ENCODE data around the gene TMC1.

TMC1 gene

DNA sequence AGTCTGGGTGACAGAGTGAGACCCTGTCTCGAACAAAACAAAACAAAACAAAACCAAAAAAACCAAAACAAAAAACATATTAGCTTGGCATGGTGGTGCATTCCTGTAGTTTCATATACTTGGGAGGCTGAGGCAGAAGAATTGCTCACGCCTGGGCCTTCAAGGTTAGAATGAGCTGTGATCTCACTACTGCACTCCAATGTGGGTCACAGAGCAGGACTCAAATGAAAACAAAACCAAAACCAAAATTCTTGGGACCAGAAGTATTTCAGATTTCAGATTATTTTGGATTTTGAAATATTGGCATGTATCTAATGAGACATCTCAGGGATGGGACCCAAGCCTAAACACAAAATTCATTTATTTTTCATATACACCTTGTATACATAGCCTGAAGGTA lies 80.2 kb downstream of the TMC1 start:
- Histone ChIP-seq H3K27me3 (ENCODE audit: low read depth, low read length) (no peaks in the 10 kb centered on the region), H3K4me2 (ENCODE audit: low read length) (no peak overlapping the region), H3K4me3 (ENCODE audit: low read length) (no peak overlapping the region), H2AFZ (ENCODE audit: low read depth, low read length) (no peak overlapping the region), H3K79me2 (ENCODE audit: low read length) (no peaks in the 10 kb centered on the region), H3K4me1 (ENCODE audit: low read length) (peaks cover 5% of the 10 kb centered on the region; the same call in 1 of the 2 replicates), H3K9me3 (ENCODE audit: insufficient read depth, low read length) (no peaks in the 10 kb centered on the region), H3K9ac (ENCODE audit: low read length) (no peak overlapping the region), H3K27ac (ENCODE audit: low read length) (no peak overlapping the region), H3K36me3 (replicated peaks; ENCODE audit: low read depth, low read length) (no peaks in the 10 kb centered on the region), H4K20me1 (ENCODE audit: insufficient read depth, low read length) (no peaks in the 10 kb centered on the region)
- TF ChIP-seq EZH2phosphoT487 (IDR thresholded peaks at IDR 0.05; ENCODE audit: low read depth) = no peak
- no peak for TF ChIP-seq CTCF (IDR thresholded peaks at IDR 0.05; ENCODE audit: low read depth, low read length)

DNA sequence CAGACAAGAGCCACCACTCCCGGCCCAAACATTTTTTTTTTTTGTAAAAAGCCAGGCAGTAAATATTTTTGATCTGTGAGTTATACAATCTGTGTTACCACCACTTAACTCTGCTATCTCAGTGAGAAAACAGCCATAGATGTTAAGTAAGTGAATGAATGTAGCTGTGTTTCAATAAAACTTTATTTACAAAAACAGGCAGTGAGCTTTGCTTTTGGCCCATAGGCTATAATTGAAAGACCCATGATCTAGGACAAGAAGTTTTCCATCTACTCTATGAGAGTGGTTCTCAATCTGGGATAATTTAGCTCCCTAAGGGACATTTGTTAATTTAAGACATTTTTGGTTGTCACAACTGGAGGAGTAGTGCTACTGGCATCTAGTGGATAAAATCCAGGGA lies 91.0 kb downstream of the TMC1 start:
- Histone ChIP-seq H3K27me3 (ENCODE audit: low read depth, low read length) (no peaks in the 10 kb centered on the region), H3K9me3 (ENCODE audit: insufficient read depth, low read length) (no peaks in the 10 kb centered on the region), H4K20me1 (ENCODE audit: insufficient read depth, low read length) (no peaks in the 10 kb centered on the region), H3K4me3 (ENCODE audit: low read length) (no peak overlapping the region), H3K79me2 (ENCODE audit: low read length) (no peaks in the 10 kb centered on the region), H2AFZ (ENCODE audit: low read depth, low read length) (no peak overlapping the region), H3K4me2 (ENCODE audit: low read length) (no peak overlapping the region), H3K9ac (ENCODE audit: low read length) (no peak overlapping the region), H3K36me3 (replicated peaks; ENCODE audit: low read depth, low read length) (no peaks in the 10 kb centered on the region), H3K27ac (ENCODE audit: low read length) (no peak overlapping the region), H3K4me1 (ENCODE audit: low read length) (no peaks in the 10 kb centered on the region)
- peak; percentile 6; the same call in 1 of the 2 replicates for TF ChIP-seq CTCF (IDR thresholded peaks at IDR 0.05; ENCODE audit: low read depth, low read length)
- no peak for TF ChIP-seq EZH2phosphoT487 (IDR thresholded peaks at IDR 0.05; ENCODE audit: low read depth)

DNA sequence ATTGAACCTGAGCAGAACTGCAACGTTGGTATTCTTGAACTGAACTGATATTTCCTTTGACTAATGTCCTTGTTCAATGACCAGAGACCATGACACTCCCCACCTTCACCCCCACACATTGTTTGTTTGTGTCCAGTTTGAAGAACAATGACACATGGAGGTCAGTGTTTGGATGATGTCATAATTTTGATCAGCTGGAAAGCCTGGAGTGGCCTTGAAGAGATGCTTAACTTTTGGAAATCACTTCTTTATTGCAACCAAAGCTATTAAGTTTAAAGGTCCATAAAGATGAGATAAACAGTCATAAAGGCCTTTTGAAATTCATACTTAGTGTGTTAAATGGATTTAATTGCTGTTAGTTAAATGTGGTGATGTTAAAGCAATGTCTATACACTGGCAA lies 92.7 kb downstream of the TMC1 start:
- no peaks in the 10 kb centered on the region for H3K4me1 ChIP-seq (ENCODE audit: low read length)
- H3K79me2 ChIP-seq (ENCODE audit: low read length) = no peaks in the 10 kb centered on the region
- no peaks in the 10 kb centered on the region for H3K36me3 ChIP-seq (replicated peaks; ENCODE audit: low read depth, low read length)
- no peak overlapping the region for H3K27ac ChIP-seq (ENCODE audit: low read length)
- H4K20me1 ChIP-seq (ENCODE audit: insufficient read depth, low read length) = no peaks in the 10 kb centered on the region
- H3K27me3 ChIP-seq (ENCODE audit: low read depth, low read length) = no peaks in the 10 kb centered on the region
- no peak for TF ChIP-seq CTCF (IDR thresholded peaks at IDR 0.05; ENCODE audit: low read depth, low read length)
- no peak for TF ChIP-seq EZH2phosphoT487 (IDR thresholded peaks at IDR 0.05; ENCODE audit: low read depth)
- no peak overlapping the region for H3K9ac ChIP-seq (ENCODE audit: low read length)
- H3K4me2 ChIP-seq (ENCODE audit: low read length) = no peak overlapping the region
- H3K4me3 ChIP-seq (ENCODE audit: low read length) = no peak overlapping the region
- H3K9me3 ChIP-seq (ENCODE audit: insufficient read depth, low read length) = no peaks in the 10 kb centered on the region
- H2AFZ ChIP-seq (ENCODE audit: low read depth, low read length) = no peak overlapping the region

DNA sequence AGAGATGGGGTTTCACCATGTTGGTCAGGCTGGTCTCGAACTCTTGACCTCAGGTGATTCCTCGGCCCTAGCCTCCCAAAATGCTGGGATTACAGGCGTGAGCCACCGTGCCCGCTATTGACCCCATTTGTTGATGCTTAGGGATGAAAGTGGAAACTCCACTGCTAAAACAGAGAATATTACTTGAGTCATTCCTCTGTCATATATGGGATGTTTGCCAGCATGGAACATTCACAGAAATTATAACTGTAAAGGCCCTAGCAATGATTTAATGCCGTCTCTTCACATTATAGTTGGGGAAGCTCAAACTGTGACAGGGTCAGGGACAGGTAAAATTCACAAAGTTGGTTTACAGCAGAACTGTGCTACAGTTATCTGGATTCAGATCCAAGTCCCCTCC lies 94.5 kb downstream of the TMC1 start:
- H3K79me2 ChIP-seq (ENCODE audit: low read length) = no peaks in the 10 kb centered on the region
- H3K36me3 ChIP-seq (replicated peaks; ENCODE audit: low read depth, low read length) = no peaks in the 10 kb centered on the region
- H3K4me2 ChIP-seq (ENCODE audit: low read length) = no peak overlapping the region
- H4K20me1 ChIP-seq (ENCODE audit: insufficient read depth, low read length) = no peaks in the 10 kb centered on the region
- no peaks in the 10 kb centered on the region for H3K27me3 ChIP-seq (ENCODE audit: low read depth, low read length)
- H2AFZ ChIP-seq (ENCODE audit: low read depth, low read length) = no peak overlapping the region
- H3K4me3 ChIP-seq (ENCODE audit: low read length) = no peak overlapping the region
- no peak overlapping the region for H3K9ac ChIP-seq (ENCODE audit: low read length)
- no peaks in the 10 kb centered on the region for H3K4me1 ChIP-seq (ENCODE audit: low read length)
- H3K9me3 ChIP-seq (ENCODE audit: insufficient read depth, low read length) = no peaks in the 10 kb centered on the region
- TF ChIP-seq CTCF (IDR thresholded peaks at IDR 0.05; ENCODE audit: low read depth, low read length) (no peak), EZH2phosphoT487 (IDR thresholded peaks at IDR 0.05; ENCODE audit: low read depth) (no peak)
- no peak overlapping the region for H3K27ac ChIP-seq (ENCODE audit: low read length)

All from OCI-LY3 (cell line).